ENCODE measurements around the gene SIRT1.

DNA sequence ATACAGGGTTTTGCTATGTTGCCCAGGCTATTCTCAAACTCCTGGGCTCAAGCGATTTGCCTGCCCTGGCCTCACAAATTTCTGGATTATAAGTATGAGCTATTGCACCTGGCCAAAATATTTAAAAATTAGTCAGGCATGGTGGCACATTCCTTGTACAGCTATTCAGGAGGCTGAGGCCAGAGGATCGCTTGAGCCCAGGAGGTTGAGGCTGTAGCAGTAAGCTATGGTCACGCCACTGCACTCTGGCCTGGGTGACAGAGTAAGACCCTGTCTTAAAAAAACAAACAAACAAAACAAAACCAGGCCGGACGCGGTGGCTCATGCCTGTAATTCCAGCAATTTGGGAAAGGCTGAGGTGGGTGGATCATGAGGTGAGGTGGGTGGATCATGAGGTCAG lies 14.5 kb upstream of the SIRT1 start:
- no peak for TF ChIP-seq POLR2A (IDR thresholded peaks at IDR 0.05)
- TF ChIP-seq CTCF (IDR thresholded peaks at IDR 0.05), result no peak
- TF ChIP-seq POLR2AphosphoS5 (IDR thresholded peaks at IDR 0.05), result no peak
